OCI-LY3 (cell line): ENCODE measurements around the gene MAB21L2.

Source experiments
- H2AFZ ChIP-seq: fragments of 200-600, 300-600 bp; shearing (Covaris generic); 2 replicates; pipeline ENCODE4 v1.6.0; 2014; ENCODE audit warnings: antibody characterized with exemption, low read depth, low read length
- H3K27ac ChIP-seq: fragments of 200-600, 300-600 bp; sonication (generic); 2 replicates; pipeline ENCODE4 v1.5.1; 2014; ENCODE audit warnings: mild to moderate bottlenecking, low read length, moderate library complexity, mixed read lengths
- H3K27me3 ChIP-seq: fragments of 200-600, 300-600 bp; sonication (generic); 2 replicates; pipeline ENCODE4 v1.6.1; 2014; ENCODE audit warnings: low read depth, low read length, mixed read lengths
- H3K36me3 ChIP-seq: fragments of 200-600, 300-600 bp; sonication (generic); replicated peaks from 2 replicates; pipeline ENCODE3; 2014; ENCODE audit warnings: low read depth, low read length, mixed read lengths
- H3K4me1 ChIP-seq: fragments of 300-600, 200-600 bp; sonication (generic); 2 replicates; pipeline ENCODE4 v1.6.1; 2014; ENCODE audit warnings: low read length, mixed read lengths
- H3K4me2 ChIP-seq: fragments of 200-600, 300-600 bp; sonication (generic); 2 replicates; pipeline ENCODE4 v1.6.1; 2014; ENCODE audit warnings: low read length, mixed read lengths
- H3K4me3 ChIP-seq: fragments of 300-600, 200-600 bp; sonication (generic); 2 replicates; pipeline ENCODE4 v1.5.1; 2014; ENCODE audit warnings: antibody characterized with exemption, mild to moderate bottlenecking, low read length, moderate library complexity
- H3K79me2 ChIP-seq: fragments of 300-600, 200-600 bp; shearing (Covaris generic); 2 replicates; pipeline ENCODE4 v1.6.1; 2014; ENCODE audit warnings: mild to moderate bottlenecking, low read length, mixed read lengths
- H3K9ac ChIP-seq: fragments of 300-600, 200-600 bp; shearing (Covaris generic); 2 replicates; pipeline ENCODE4 v1.6.0; 2014; ENCODE audit warnings: mild to moderate bottlenecking, low read length, moderate library complexity
- H3K9me3 ChIP-seq: fragments of 200-600, 300-600 bp; shearing (Covaris generic); 2 replicates; pipeline ENCODE4 v1.6.1; 2014; ENCODE audit warnings: low read length, mixed read lengths; ENCODE audit not compliant: insufficient read depth
- H4K20me1 ChIP-seq: fragments of 200-600, 300-600 bp; sonication (generic); 2 replicates; pipeline ENCODE4 v1.6.1; 2016; ENCODE audit warnings: low read length, mixed read lengths; ENCODE audit not compliant: insufficient read depth
- EZH2phosphoT487 ChIP-seq: fragments of 200-600 bp; shearing (Covaris generic); IDR thresholded peaks from 2 replicates; pipeline ENCODE4 v1.6.1; 2018; ENCODE audit warnings: antibody characterized with exemption, mixed run types, low read depth
- TF ChIP-seq, protein P1 (sequence below): fragments of 200-600, 300-600 bp; sonication (generic); IDR thresholded peaks from 2 replicates; pipeline ENCODE4 v1.5.1; 2014; ENCODE audit warnings: antibody characterized with exemption, low read length, low read depth

MAB21L2 gene

DNA sequence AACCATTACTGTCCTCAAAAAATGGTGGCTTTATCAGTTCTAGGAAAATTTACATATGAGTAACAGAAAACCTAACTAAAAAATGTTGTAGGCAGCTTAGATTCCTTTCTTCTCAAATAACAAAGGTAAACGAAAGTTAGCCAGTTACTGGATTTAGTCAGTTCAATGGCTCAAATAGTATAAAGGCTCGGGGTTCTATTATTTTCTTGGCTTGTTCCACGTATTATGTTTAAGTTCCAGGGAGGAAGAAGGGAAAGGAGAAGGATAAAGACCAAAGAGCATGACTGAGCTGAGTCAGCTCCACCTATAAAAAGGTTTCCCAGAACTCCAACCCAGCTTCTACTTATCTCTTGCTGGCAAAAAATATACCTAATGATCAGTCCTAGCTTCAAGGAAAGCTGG lies 41.0 kb upstream of the MAB21L2 start:
- H3K4me2 ChIP-seq: no peak overlapping the region
- TF ChIP-seq, protein P1, sequence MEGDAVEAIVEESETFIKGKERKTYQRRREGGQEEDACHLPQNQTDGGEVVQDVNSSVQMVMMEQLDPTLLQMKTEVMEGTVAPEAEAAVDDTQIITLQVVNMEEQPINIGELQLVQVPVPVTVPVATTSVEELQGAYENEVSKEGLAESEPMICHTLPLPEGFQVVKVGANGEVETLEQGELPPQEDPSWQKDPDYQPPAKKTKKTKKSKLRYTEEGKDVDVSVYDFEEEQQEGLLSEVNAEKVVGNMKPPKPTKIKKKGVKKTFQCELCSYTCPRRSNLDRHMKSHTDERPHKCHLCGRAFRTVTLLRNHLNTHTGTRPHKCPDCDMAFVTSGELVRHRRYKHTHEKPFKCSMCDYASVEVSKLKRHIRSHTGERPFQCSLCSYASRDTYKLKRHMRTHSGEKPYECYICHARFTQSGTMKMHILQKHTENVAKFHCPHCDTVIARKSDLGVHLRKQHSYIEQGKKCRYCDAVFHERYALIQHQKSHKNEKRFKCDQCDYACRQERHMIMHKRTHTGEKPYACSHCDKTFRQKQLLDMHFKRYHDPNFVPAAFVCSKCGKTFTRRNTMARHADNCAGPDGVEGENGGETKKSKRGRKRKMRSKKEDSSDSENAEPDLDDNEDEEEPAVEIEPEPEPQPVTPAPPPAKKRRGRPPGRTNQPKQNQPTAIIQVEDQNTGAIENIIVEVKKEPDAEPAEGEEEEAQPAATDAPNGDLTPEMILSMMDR: no peak
- TF ChIP-seq EZH2phosphoT487: no peak
- H3K9me3 ChIP-seq: no peaks in the 10 kb centered on the region
- no peaks in the 10 kb centered on the region for H3K27me3 ChIP-seq
- H4K20me1 ChIP-seq: no peaks in the 10 kb centered on the region
- no peak overlapping the region for H3K27ac ChIP-seq
- no peak overlapping the region for H3K4me3 ChIP-seq
- no peaks in the 10 kb centered on the region for H3K36me3 ChIP-seq
- H3K9ac ChIP-seq: no peak overlapping the region
- no peaks in the 10 kb centered on the region for H3K4me1 ChIP-seq
- no peak overlapping the region for H2AFZ ChIP-seq
- no peaks in the 10 kb centered on the region for H3K79me2 ChIP-seq

DNA sequence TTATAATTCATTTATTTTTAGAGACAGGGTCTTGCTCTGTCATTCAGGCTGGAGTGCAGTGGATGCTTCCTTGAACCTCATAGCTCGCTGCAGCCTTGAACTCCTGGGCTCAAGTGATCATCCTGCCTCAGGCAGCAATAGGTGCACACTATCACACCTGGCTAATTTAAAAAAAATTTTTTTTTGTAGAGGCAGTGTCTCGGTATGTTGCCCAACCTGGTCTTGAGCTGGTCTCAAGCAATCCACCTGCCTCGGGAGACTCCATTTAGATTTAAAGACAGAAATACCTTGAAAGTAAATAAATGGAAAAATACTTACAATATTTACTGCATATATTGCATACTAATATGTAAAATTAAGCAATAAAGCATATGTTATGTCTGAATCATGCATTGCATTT lies 40.3 kb upstream of the MAB21L2 start:
- H3K4me1 ChIP-seq: no peaks in the 10 kb centered on the region
- H2AFZ ChIP-seq: no peak overlapping the region
- no peaks in the 10 kb centered on the region for H3K79me2 ChIP-seq
- H3K4me3 ChIP-seq: no peak overlapping the region
- no peaks in the 10 kb centered on the region for H3K27me3 ChIP-seq
- H4K20me1 ChIP-seq: no peaks in the 10 kb centered on the region
- no peak overlapping the region for H3K4me2 ChIP-seq
- H3K36me3 ChIP-seq: no peaks in the 10 kb centered on the region
- TF ChIP-seq, protein P1: no peak
- no peak for TF ChIP-seq EZH2phosphoT487
- H3K9me3 ChIP-seq: no peaks in the 10 kb centered on the region
- H3K27ac ChIP-seq: no peak overlapping the region
- no peak overlapping the region for H3K9ac ChIP-seq

DNA sequence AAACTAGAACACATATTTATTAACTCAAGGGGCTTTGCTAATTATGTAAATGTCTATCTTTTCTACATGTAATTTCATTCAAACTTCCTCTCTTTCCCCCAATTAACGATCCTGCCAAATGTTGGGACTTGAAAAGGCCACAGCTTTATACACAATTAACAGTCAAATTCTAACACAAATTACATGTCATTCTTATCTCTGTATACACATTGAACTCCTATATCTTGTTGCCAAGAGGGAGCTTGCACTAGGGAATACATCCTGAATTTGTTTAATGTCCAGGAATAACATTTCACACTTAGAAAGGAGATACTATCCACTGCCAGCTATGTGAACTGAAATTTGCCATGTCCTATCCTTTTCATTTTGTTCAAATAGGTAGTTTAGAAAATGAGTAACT lies 38.9 kb upstream of the MAB21L2 start:
- Histone ChIP-seq H3K79me2 (no peaks in the 10 kb centered on the region), H3K36me3 (no peaks in the 10 kb centered on the region), H3K9ac (no peak overlapping the region), H4K20me1 (no peaks in the 10 kb centered on the region), H3K9me3 (no peaks in the 10 kb centered on the region), H2AFZ (no peak overlapping the region), H3K4me3 (no peak overlapping the region), H3K4me1 (no peaks in the 10 kb centered on the region), H3K27ac (no peak overlapping the region), H3K27me3 (no peaks in the 10 kb centered on the region), H3K4me2 (no peak overlapping the region)
- TF ChIP-seq, protein P1: no peak
- TF ChIP-seq EZH2phosphoT487: no peak

DNA sequence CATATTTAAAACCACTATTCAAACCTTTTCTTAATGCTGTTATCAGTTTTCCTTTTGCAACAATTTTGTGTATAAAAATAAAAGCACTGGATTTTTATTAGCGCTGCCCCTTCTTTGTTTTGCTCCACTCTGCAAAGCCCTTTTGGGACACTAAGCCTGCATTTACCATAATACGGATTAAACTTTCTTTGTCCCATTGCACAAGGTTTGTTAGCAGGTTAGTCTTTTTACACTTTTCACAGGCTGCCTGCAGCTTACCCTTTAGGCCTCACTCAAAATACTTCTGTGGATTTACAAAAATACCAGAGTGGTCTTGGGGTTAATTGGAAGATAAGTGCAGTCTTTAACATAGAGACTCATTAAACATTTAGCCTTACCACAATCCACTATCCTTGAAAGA lies 35.7 kb upstream of the MAB21L2 start:
- no peak overlapping the region for H3K27ac ChIP-seq

More for the DNA sequence above, 35.7 kb upstream of the MAB21L2 start:
- H4K20me1 ChIP-seq: no peaks in the 10 kb centered on the region
- H3K27me3 ChIP-seq: no peaks in the 10 kb centered on the region
- H3K4me3 ChIP-seq: no peak overlapping the region
- H3K36me3 ChIP-seq: no peaks in the 10 kb centered on the region
- H3K79me2 ChIP-seq: no peaks in the 10 kb centered on the region
- TF ChIP-seq EZH2phosphoT487: no peak
- TF ChIP-seq, protein P1: no peak
- no peaks in the 10 kb centered on the region for H3K9me3 ChIP-seq
- H3K9ac ChIP-seq: no peak overlapping the region
- H3K4me1 ChIP-seq: no peaks in the 10 kb centered on the region
- H2AFZ ChIP-seq: no peak overlapping the region
- H3K4me2 ChIP-seq: no peak overlapping the region
